Activated T-cell treated with anti-CD3 and anti-CD28 coated beads, Interleukin-2, amount 50 U/mL, for 4 hours (primary cell): ENCODE measurements around the gene ACAD10. TPM values are rescaled to one million over a fixed set of nuclear protein-coding genes. Genes with fewer than 3 reads are reported as not detected.

ENCODE experiments used
- ATAC-seq, 2 donors: fragments of 200-7000 bp; cut with Tn5 transposase; one replicate each; pipeline ENCODE4 v1.10.0; 2021
- DNase-seq: peaks from one replicate; pipeline ENCODE4 v3.0.0-alpha.2; 2020
- H3K27me3 Mint-ChIP-seq: one replicate; pipeline ENCODE4 v1.8.0; 2021; ENCODE audit warnings: low read depth, mixed read lengths
- H3K36me3 Mint-ChIP-seq: one replicate; pipeline ENCODE4 v1.8.0; 2022; ENCODE audit warnings: mixed read lengths; ENCODE audit not compliant: insufficient read depth
- H3K4me1 Mint-ChIP-seq: one replicate; pipeline ENCODE4 v1.8.0; 2021; ENCODE audit warnings: low read depth, mixed read lengths
- H3K4me3 Mint-ChIP-seq: one replicate; pipeline ENCODE4 v1.8.0; 2021; ENCODE audit warnings: mild to moderate bottlenecking, moderate library complexity, mixed read lengths
- H3K9me3 Mint-ChIP-seq: one replicate; pipeline ENCODE4 v1.8.0; 2021; ENCODE audit warnings: mixed read lengths
- total RNA-seq, 3 donors: library from RNA; stranded (reverse); gene quantifications; one replicate each; pipeline ENCODE4 v1.2.1, GENCODE V29; 2021

The ACAD10 gene
- total RNA-seq, 3 donors from 2014 or later, result 14.8 to 17.2 (median 16.1) TPM

GRCh38 chr12:111767362-111768158, 81.7 kb downstream of the ACAD10 start:
- Mint-ChIP-seq H3K4me1 (peaks cover 17% of the 10 kb centered on the region), H3K36me3 (peaks cover 2% of the 10 kb centered on the region), H3K27me3 (peaks cover 54% of the 10 kb centered on the region), H3K4me3 (peak overlapping the region; percentile 75), H3K9me3 (no peaks in the 10 kb centered on the region)
- peak in 1 of 2 donors; percentile 37 for ATAC-seq
- DNase-seq, result no peak

- ATAC-seq (no peak), DNase-seq (no peak)
- H3K9me3 Mint-ChIP-seq, result no peaks in the 10 kb centered on the region
- peaks cover 2% of the 10 kb centered on the region for H3K36me3 Mint-ChIP-seq
- H3K4me1 Mint-ChIP-seq, result peaks cover 17% of the 10 kb centered on the region
- H3K4me3 Mint-ChIP-seq, result no peak overlapping the region
- H3K27me3 Mint-ChIP-seq, result peaks cover 48% of the 10 kb centered on the region
Observed at GRCh38 chr12:111768159-111768895, 82.5 kb downstream of the ACAD10 start.

- no peaks in the 10 kb centered on the region for H3K9me3 Mint-ChIP-seq
- no peak overlapping the region for H3K4me3 Mint-ChIP-seq
- no peak for ATAC-seq
- peaks cover 13% of the 10 kb centered on the region for H3K4me1 Mint-ChIP-seq
- H3K36me3 Mint-ChIP-seq, result peaks cover 2% of the 10 kb centered on the region
- DNase-seq, result no peak
- H3K27me3 Mint-ChIP-seq, result peaks cover 37% of the 10 kb centered on the region
Observed at GRCh38 chr12:111769599-111769998, 83.7 kb downstream of the ACAD10 start.

- no peak for DNase-seq
- Mint-ChIP-seq H3K36me3 (no peaks in the 10 kb centered on the region), H3K9me3 (no peaks in the 10 kb centered on the region), H3K27me3 (peaks cover 13% of the 10 kb centered on the region), H3K4me1 (peaks cover 3% of the 10 kb centered on the region), H3K4me3 (no peak overlapping the region)
- ATAC-seq, result no peak
Observed at GRCh38 chr12:111773801-111774551, 88.1 kb downstream of the ACAD10 start.

GRCh38 chr12:111775205-111776193, 89.6 kb downstream of the ACAD10 start:
- Mint-ChIP-seq H3K27me3 (peaks cover 4% of the 10 kb centered on the region), H3K9me3 (no peaks in the 10 kb centered on the region), H3K36me3 (peaks cover 3% of the 10 kb centered on the region), H3K4me3 (no peak overlapping the region), H3K4me1 (peaks cover 3% of the 10 kb centered on the region)
- no peak for DNase-seq
- ATAC-seq, result no peak

- Mint-ChIP-seq H3K27me3 (peaks cover 4% of the 10 kb centered on the region), H3K9me3 (no peaks in the 10 kb centered on the region), H3K36me3 (peaks cover 4% of the 10 kb centered on the region), H3K4me1 (peaks cover 3% of the 10 kb centered on the region), H3K4me3 (no peak overlapping the region)
- no peak for DNase-seq
- no peak for ATAC-seq
Observed at GRCh38 chr12:111776836-111777344, 91.0 kb downstream of the ACAD10 start.

- Mint-ChIP-seq H3K36me3 (peaks cover 4% of the 10 kb centered on the region), H3K27me3 (peaks cover 4% of the 10 kb centered on the region), H3K9me3 (no peaks in the 10 kb centered on the region), H3K4me1 (peaks cover 3% of the 10 kb centered on the region), H3K4me3 (no peak overlapping the region)
- no peak for DNase-seq
- no peak for ATAC-seq
Observed at GRCh38 chr12:111777345-111778045, 91.6 kb downstream of the ACAD10 start.

GRCh38 chr12:111780166-111780565, 94.3 kb downstream of the ACAD10 start:
- no peaks in the 10 kb centered on the region for H3K27me3 Mint-ChIP-seq
- no peak overlapping the region for H3K4me3 Mint-ChIP-seq
- no peak for DNase-seq
- H3K4me1 Mint-ChIP-seq, result peaks cover 3% of the 10 kb centered on the region
- no peak for ATAC-seq
- no peaks in the 10 kb centered on the region for H3K9me3 Mint-ChIP-seq
- H3K36me3 Mint-ChIP-seq, result peaks cover 4% of the 10 kb centered on the region

- Mint-ChIP-seq H3K27me3 (no peaks in the 10 kb centered on the region), H3K36me3 (peaks cover 4% of the 10 kb centered on the region), H3K4me3 (no peak overlapping the region), H3K4me1 (peaks cover 2% of the 10 kb centered on the region), H3K9me3 (no peaks in the 10 kb centered on the region)
- DNase-seq (no peak), ATAC-seq (no peak)
Observed at GRCh38 chr12:111780615-111781014, 94.8 kb downstream of the ACAD10 start.

GRCh38 chr12:111781085-111781658, 95.3 kb downstream of the ACAD10 start:
- H3K27me3 Mint-ChIP-seq, result no peaks in the 10 kb centered on the region
- no peaks in the 10 kb centered on the region for H3K9me3 Mint-ChIP-seq
- H3K36me3 Mint-ChIP-seq, result peaks cover 4% of the 10 kb centered on the region
- DNase-seq (no peak), ATAC-seq (no peak)
- H3K4me1 Mint-ChIP-seq, result no peaks in the 10 kb centered on the region
- H3K4me3 Mint-ChIP-seq, result no peak overlapping the region

- DNase-seq (no peak), ATAC-seq (no peak)
- Mint-ChIP-seq H3K36me3 (peaks cover 4% of the 10 kb centered on the region), H3K4me1 (no peaks in the 10 kb centered on the region), H3K4me3 (no peak overlapping the region), H3K27me3 (no peaks in the 10 kb centered on the region), H3K9me3 (no peaks in the 10 kb centered on the region)
Observed at GRCh38 chr12:111783046-111783445, 97.2 kb downstream of the ACAD10 start.

GRCh38 chr12:111784953-111785352, 99.1 kb downstream of the ACAD10 start:
- DNase-seq (no peak), ATAC-seq (no peak)
- Mint-ChIP-seq H3K9me3 (no peaks in the 10 kb centered on the region), H3K27me3 (no peaks in the 10 kb centered on the region), H3K4me3 (no peak overlapping the region), H3K4me1 (no peaks in the 10 kb centered on the region), H3K36me3 (peaks cover 4% of the 10 kb centered on the region)

GRCh38 chr12:111785651-111786050, 99.8 kb downstream of the ACAD10 start:
- Mint-ChIP-seq H3K4me3 (no peak overlapping the region), H3K4me1 (no peaks in the 10 kb centered on the region), H3K36me3 (no peaks in the 10 kb centered on the region), H3K9me3 (no peaks in the 10 kb centered on the region), H3K27me3 (no peaks in the 10 kb centered on the region)
- ATAC-seq (no peak), DNase-seq (no peak)
